HepG2 (cell line): ENCODE measurements around the gene ANO9. TPM values are rescaled to one million over a fixed set of nuclear protein-coding genes. Genes with fewer than 3 reads are reported as not detected.

ENCODE experiments used
- ATAC-seq: fragments of 200-7000 bp; cut with Tn5 transposase; 3 replicates; pipeline ENCODE4 v1.9.1; 2020; ENCODE audit warnings: mild to moderate bottlenecking, moderate library complexity
- BruUV-seq: library from RNA; stranded (reverse); fragments of 400-500 nt; replicated peaks from 2 replicates; lab custom pipeline; 2021; lab: Mats Ljungman, UMichigan
- CTCF ChIA-PET: fragments of 300-600 bp; formaldehyde crosslinking; extraction: SDS; loops from one replicate; lab custom pipeline; 2021; ENCODE audit warnings: low total read pairs, inconsistent platforms, low intra/inter-chr PET ratio; lab: Yijun Ruan, JAX
- POLR2A ChIA-PET: fragments of 350-600 bp; sonication (Branson Sonifier 250); formaldehyde crosslinking; loops from one replicate; lab custom pipeline; 2020; ENCODE audit warnings: antibody characterized with exemption, inconsistent platforms; lab: Yijun Ruan, JAX
- DNase-seq: peaks from one replicate; pipeline ENCODE4 v3.0.0-alpha.2; 2015; ENCODE audit warnings: low spot score
- FAIRE-seq: peaks from 3 replicates; lab custom pipeline; 2011; peaks lifted over from hg19 to GRCh38; lab: Jason Lieb, UNC
- H2AFZ ChIP-seq: one replicate; pipeline ENCODE4 v1.6.1; 2011; ENCODE audit warnings: low read length, inconsistent platforms
- H3K27ac ChIP-seq: fragments of 300-600 bp; 3 replicates; pipeline ENCODE4 v1.8.0; 2011; ENCODE audit warnings: mixed run types, mild to moderate bottlenecking, mixed read lengths, low read length, inconsistent platforms; ENCODE audit not compliant: insufficient read depth; ENCODE audit errors: extremely low read length
- H3K27me3 ChIP-seq, 2 experiments: fragments of 200-600 bp in 1 of 2; 2 replicates in 1 of 2; 3 replicates in 1 of 2; pipeline versions ENCODE4 v1.6.0 to v1.8.0; 2011; ENCODE audit warnings: low read length in 2 of 2, mild to moderate bottlenecking in 2 of 2, moderate library complexity in 2 of 2, inconsistent platforms in 1 of 2; ENCODE audit not compliant: insufficient read depth in 2 of 2, control insufficient read depth in 1 of 2
- H3K36me3 ChIP-seq, 2 experiments: fragments of 200-600 bp in 1 of 2; replicated peaks in 1 of 2; 2 replicates in 1 of 2; 3 replicates in 1 of 2; pipeline versions ENCODE4 v1.5.1 to v1.8.0; 2011; ENCODE audit warnings: low read length in 2 of 2, inconsistent platforms in 1 of 2; ENCODE audit not compliant: insufficient read depth in 2 of 2, control insufficient read depth in 1 of 2
- H3K4me1 ChIP-seq: 2 replicates; pipeline ENCODE4 v1.5.1; 2012; ENCODE audit warnings: low read length, inconsistent platforms; ENCODE audit not compliant: insufficient read depth
- H3K4me2 ChIP-seq: 2 replicates; pipeline ENCODE4 v1.6.0; 2011; ENCODE audit warnings: low read depth, low read length, inconsistent platforms
- H3K4me3 ChIP-seq, 3 experiments: fragments of 200-600 bp in 1 of 3; sonication (generic), shearing (Covaris generic) in 1 of 3; replicated peaks in 1 of 3; 2 replicates each; pipeline ENCODE4 v1.5.1; 2011 to 2016; ENCODE audit warnings: low read length in 3 of 3, inconsistent platforms in 2 of 3, low read depth in 2 of 3, mild to moderate bottlenecking in 2 of 3, control low read depth in 1 of 3, mixed read lengths in 1 of 3; ENCODE audit not compliant: insufficient read depth in 1 of 3
- H3K79me2 ChIP-seq: one replicate; pipeline ENCODE4 v1.6.1; 2011; ENCODE audit warnings: low read length, inconsistent platforms; ENCODE audit not compliant: insufficient read depth
- H3K9ac ChIP-seq: 2 replicates; pipeline ENCODE4 v1.6.0; 2011; ENCODE audit warnings: mild to moderate bottlenecking, low read depth, low read length, inconsistent platforms; ENCODE audit not compliant: insufficient read depth
- H3K9me3 ChIP-seq: 2 replicates; pipeline ENCODE4 v1.5.1; 2012; ENCODE audit warnings: mild to moderate bottlenecking, low read length
- H4K20me1 ChIP-seq: 2 replicates; pipeline ENCODE4 v1.6.0; 2011; ENCODE audit warnings: inconsistent platforms, mild to moderate bottlenecking, low read length, moderate library complexity; ENCODE audit not compliant: insufficient read depth
- GABPB1 ChIP-seq: IDR thresholded peaks from 2 replicates; pipeline ENCODE4 v1.6.1; 2016; ENCODE audit warnings: mild to moderate bottlenecking, missing genetic modification reagents, moderate library complexity, missing compliant biosample characterization
- GATAD1 ChIP-seq: IDR thresholded peaks from 2 replicates; pipeline ENCODE4 v1.6.1; 2016; ENCODE audit warnings: missing genetic modification reagents, missing compliant biosample characterization
- MEIS1 ChIP-seq: sonication (generic); formaldehyde crosslinking; IDR thresholded peaks from 2 replicates; pipeline ENCODE4 v1.9.0; 2021; ENCODE audit warnings: mild to moderate bottlenecking, missing genetic modification reagents, moderate library complexity, borderline replicate concordance
- NFYB ChIP-seq: sonication (generic); formaldehyde crosslinking; IDR thresholded peaks from 2 replicates; pipeline ENCODE4 v1.4.0; 2020; ENCODE audit warnings: missing genetic modification reagents
- NPAS2 ChIP-seq: sonication (generic); formaldehyde crosslinking; IDR thresholded peaks from 2 replicates; pipeline ENCODE4 v1.8.0; 2022; ENCODE audit warnings: mild to moderate bottlenecking, missing genetic modification reagents, borderline replicate concordance
- NRL ChIP-seq: sonication (generic); formaldehyde crosslinking; IDR thresholded peaks from 2 replicates; pipeline ENCODE4 v1.5.0; 2020; ENCODE audit warnings: missing genetic modification reagents, mild to moderate bottlenecking, moderate library complexity, borderline replicate concordance
- PHF8 ChIP-seq: sonication (generic); formaldehyde crosslinking; IDR thresholded peaks from 2 replicates; pipeline ENCODE4 v1.5.0; 2020; ENCODE audit warnings: missing genetic modification reagents
- POLR2A ChIP-seq, 2 experiments: IDR thresholded peaks; 2 replicates each; pipeline ENCODE4 v1.6.1; 2011; ENCODE audit warnings: low read depth in 2 of 2, low read length in 2 of 2, mild to moderate bottlenecking in 1 of 2, moderate library complexity in 1 of 2; ENCODE audit not compliant: insufficient read depth in 1 of 2
- SMAD9 ChIP-seq: sonication (generic); formaldehyde crosslinking; IDR thresholded peaks from 2 replicates; pipeline ENCODE4 v1.5.1; 2020; ENCODE audit warnings: mild to moderate bottlenecking, missing genetic modification reagents
- ZBTB7B ChIP-seq: sonication (generic); formaldehyde crosslinking; IDR thresholded peaks from 2 replicates; pipeline ENCODE4 v1.4.0; 2020; ENCODE audit warnings: missing genetic modification reagents
- ZNF263 ChIP-seq: sonication (generic); formaldehyde crosslinking; IDR thresholded peaks from 2 replicates; pipeline ENCODE4 v1.4.0; 2020; ENCODE audit warnings: missing genetic modification reagents
- ZNF292 ChIP-seq: sonication (generic); formaldehyde crosslinking; IDR thresholded peaks from 2 replicates; pipeline ENCODE4 v1.8.1; 2022; ENCODE audit warnings: mild to moderate bottlenecking, low read depth, missing genetic modification reagents, borderline replicate concordance
- ZNF333 ChIP-seq: sonication (generic); formaldehyde crosslinking; IDR thresholded peaks from 2 replicates; pipeline ENCODE4 v1.4.0; 2020; ENCODE audit warnings: mild to moderate bottlenecking, missing genetic modification reagents, borderline replicate concordance
- ZNF441 ChIP-seq: sonication (generic); formaldehyde crosslinking; IDR thresholded peaks from 2 replicates; pipeline ENCODE4 v1.7.0; 2021; ENCODE audit warnings: missing genetic modification reagents, borderline replicate concordance
- ZNF550 ChIP-seq: sonication (generic); formaldehyde crosslinking; IDR thresholded peaks from 2 replicates; pipeline ENCODE4 v1.4.0; 2020; ENCODE audit warnings: mild to moderate bottlenecking, missing genetic modification reagents, borderline replicate concordance
- ZNF672 ChIP-seq: sonication (generic); formaldehyde crosslinking; IDR thresholded peaks from 2 replicates; pipeline ENCODE4 v1.8.1; 2022; ENCODE audit warnings: missing genetic modification reagents
- ZNF83 ChIP-seq: sonication (generic); formaldehyde crosslinking; IDR thresholded peaks from 2 replicates; pipeline ENCODE4 v1.4.0; 2020; ENCODE audit warnings: missing genetic modification reagents, mild to moderate bottlenecking, borderline replicate concordance
- WGBS: methylation state at CpG from one replicate; pipeline ENCODE4 v1.1.6; 2017; ENCODE audit warnings: low lambda C conversion rate; 5-methylcytosine and 5-hydroxymethylcytosine counted together
- in situ Hi-C: cut with HindIII; loops from 2 replicates; pipeline ENCODE4 v1.10.0; 2017; ENCODE audit warnings: low pct_unique_long_range_greater_than_20kb; ENCODE audit not compliant: extremely low pct_ligation_motif_present
- intact Hi-C: fragments of 100-400 bp; cut with micrococcal nuclease; formaldehyde crosslinking; loops from one replicate; pipeline ENCODE4 v1.10.0; 2022; ENCODE audit not compliant: unreplicated experiment
- polyA plus RNA-seq, 8 experiments: library from polyadenylated mRNA; depleted of rRNA in 3 of 8; stranded (reverse) in 7 of 8; unstranded in 1 of 8; fragments of >200 nt; fragmentation: Illumina TruSeq in 4 of 8; extraction: Trizol in 4 of 8; gene quantifications; 2 replicates each; pipeline versions ENCODE4 v1.2.1 to v1.2.3, GENCODE V29; 2011 to 2016; ENCODE audit warnings: low read depth in 4 of 8, missing spikeins in 1 of 8, mixed read lengths in 1 of 8; ENCODE audit not compliant: insufficient read depth in 1 of 8
- total RNA-seq, 5 experiments: library from RNA; depleted of rRNA; stranded (reverse); fragments of >200 nt; fragmentation: Illumina TruSeq; extraction: Trizol; gene quantifications; 2 replicates each; pipeline ENCODE4 v1.2.3, GENCODE V29; 2016; ENCODE audit warnings: low read depth in 1 of 5
- TF ChIP-seq, protein P1 (sequence below): fragments of 450-650 bp; IDR thresholded peaks from 2 replicates; pipeline ENCODE4 v1.6.1; 2017
- TF ChIP-seq, protein P2 (sequence below): sonication (generic); formaldehyde crosslinking; IDR thresholded peaks from 2 replicates; pipeline ENCODE4 v1.4.0; 2020; ENCODE audit warnings: missing genetic modification reagents
- TF ChIP-seq, protein P3 (sequence below): sonication (generic); formaldehyde crosslinking; IDR thresholded peaks from 2 replicates; pipeline ENCODE4 v1.4.0; 2020; ENCODE audit warnings: missing genetic modification reagents

Gene ANO9
- total and polyA plus RNA-seq, 2 of the 13 experiments (the other 11 are each of a cell fraction or from before 2014, with no cell fraction given), result 8.9 to 14.3 TPM

DNA sequence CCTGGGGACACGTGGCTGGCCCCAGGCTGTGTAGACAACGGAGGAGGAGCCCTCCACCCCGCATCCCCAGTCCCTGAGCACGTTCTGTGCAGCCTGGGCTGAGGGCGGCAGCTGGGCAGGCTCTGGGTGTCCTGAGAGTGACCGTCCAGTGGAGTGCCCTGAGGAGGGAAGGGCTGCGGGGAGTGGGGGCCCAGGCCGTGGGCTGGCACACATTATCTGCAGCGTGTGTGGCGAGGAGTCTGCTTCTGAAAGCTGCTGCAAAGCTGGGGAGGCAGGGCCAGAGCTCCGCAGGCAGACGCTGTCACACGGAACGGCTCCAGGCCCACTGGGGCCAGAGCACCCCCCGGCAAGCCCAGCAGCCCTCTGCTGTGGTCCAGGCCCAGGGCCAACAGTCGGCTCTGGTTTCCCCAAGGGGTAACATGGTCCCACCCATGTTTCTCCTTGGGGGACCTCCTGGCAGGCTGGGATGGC, 835 bp upstream of the ANO9 start:
- WGBS, result 33% methylated on average over 12 of the region's 16 CpGs
- CTCF ChIA-PET, result no interaction called here
- FAIRE-seq (no peak), ATAC-seq (peak; percentile 40), DNase-seq (no peak)
- H3K27ac ChIP-seq, result no peak overlapping the region
- peak overlapping the region; percentile 46 for H3K9ac ChIP-seq
- no peaks in the 10 kb centered on the region for H3K36me3 ChIP-seq
- H3K27me3 ChIP-seq, result no peaks in the 10 kb centered on the region
- peak overlapping the region; percentile 42 to 65 (median 43); a peak in 5 of 6 replicates for H3K4me3 ChIP-seq
- H3K4me1 ChIP-seq, result peaks cover 63% of the 10 kb centered on the region
- in situ Hi-C loops (loop anchor here (5.0 kb wide), 1 partner anchor 35 kb away; no protein-coding TSS in a partner anchor), intact Hi-C loops (no loop called here)
- H2AFZ ChIP-seq, result no peak overlapping the region
- H3K9me3 ChIP-seq, result no peaks in the 10 kb centered on the region
- BruUV-seq, result no TSS peak
- H3K4me2 ChIP-seq, result peak overlapping the region; percentile 77
- no peaks in the 10 kb centered on the region for H3K79me2 ChIP-seq
- POLR2A ChIA-PET, result interaction anchor here (1.5 to 2.5 kb wide), 2 partner anchors 8 to 113 kb away, joined by 3 to 10 read pairs; partner anchors contain the start of gene PTDSS2
- no peaks in the 10 kb centered on the region for H4K20me1 ChIP-seq
- peak; percentile 24; the same call in 1 of the 2 replicates for TF ChIP-seq PHF8 (CRISPR knock-in tag)
- peak; percentile 67; the same call in 1 of the 2 replicates for TF ChIP-seq SMAD9
- TF ChIP-seq, protein P1, sequence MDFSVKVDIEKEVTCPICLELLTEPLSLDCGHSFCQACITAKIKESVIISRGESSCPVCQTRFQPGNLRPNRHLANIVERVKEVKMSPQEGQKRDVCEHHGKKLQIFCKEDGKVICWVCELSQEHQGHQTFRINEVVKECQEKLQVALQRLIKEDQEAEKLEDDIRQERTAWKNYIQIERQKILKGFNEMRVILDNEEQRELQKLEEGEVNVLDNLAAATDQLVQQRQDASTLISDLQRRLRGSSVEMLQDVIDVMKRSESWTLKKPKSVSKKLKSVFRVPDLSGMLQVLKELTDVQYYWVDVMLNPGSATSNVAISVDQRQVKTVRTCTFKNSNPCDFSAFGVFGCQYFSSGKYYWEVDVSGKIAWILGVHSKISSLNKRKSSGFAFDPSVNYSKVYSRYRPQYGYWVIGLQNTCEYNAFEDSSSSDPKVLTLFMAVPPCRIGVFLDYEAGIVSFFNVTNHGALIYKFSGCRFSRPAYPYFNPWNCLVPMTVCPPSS, result no peak
- TF ChIP-seq ZNF263 (CRISPR knock-in tag), result 0 out of 2 replicates have a peak, but pooled peaks have one; percentile 22
- no peak for TF ChIP-seq POLR2A (IDR thresholded peaks at IDR 0.05; ENCODE audit: insufficient read depth in 1 of 2, low read depth in 2 of 2, low read length in 2 of 2)
- TF ChIP-seq ZNF550 (CRISPR knock-in tag), result 0 out of 2 replicates have a peak, but pooled peaks have one; percentile 42
- TF ChIP-seq NRL, result peak; percentile 39; the same call in 1 of the 2 replicates
- TF ChIP-seq, protein P2, sequence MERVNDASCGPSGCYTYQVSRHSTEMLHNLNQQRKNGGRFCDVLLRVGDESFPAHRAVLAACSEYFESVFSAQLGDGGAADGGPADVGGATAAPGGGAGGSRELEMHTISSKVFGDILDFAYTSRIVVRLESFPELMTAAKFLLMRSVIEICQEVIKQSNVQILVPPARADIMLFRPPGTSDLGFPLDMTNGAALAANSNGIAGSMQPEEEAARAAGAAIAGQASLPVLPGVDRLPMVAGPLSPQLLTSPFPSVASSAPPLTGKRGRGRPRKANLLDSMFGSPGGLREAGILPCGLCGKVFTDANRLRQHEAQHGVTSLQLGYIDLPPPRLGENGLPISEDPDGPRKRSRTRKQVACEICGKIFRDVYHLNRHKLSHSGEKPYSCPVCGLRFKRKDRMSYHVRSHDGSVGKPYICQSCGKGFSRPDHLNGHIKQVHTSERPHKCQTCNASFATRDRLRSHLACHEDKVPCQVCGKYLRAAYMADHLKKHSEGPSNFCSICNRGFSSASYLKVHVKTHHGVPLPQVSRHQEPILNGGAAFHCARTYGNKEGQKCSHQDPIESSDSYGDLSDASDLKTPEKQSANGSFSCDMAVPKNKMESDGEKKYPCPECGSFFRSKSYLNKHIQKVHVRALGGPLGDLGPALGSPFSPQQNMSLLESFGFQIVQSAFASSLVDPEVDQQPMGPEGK, result 0 out of 2 replicates have a peak, but pooled peaks have one; percentile 43
- TF ChIP-seq GATAD1, result no peak
- TF ChIP-seq NFYB (CRISPR knock-in tag), result no peak
- TF ChIP-seq GABPB1 (CRISPR knock-in tag), result peak; percentile 15; the same call in 1 of the 2 replicates
- no peak for TF ChIP-seq MEIS1 (CRISPR knock-in tag)
- TF ChIP-seq NPAS2 (CRISPR knock-in tag), result no peak
- 0 out of 2 replicates have a peak, but pooled peaks have one; percentile 28 for TF ChIP-seq ZBTB7B (CRISPR knock-in tag)
- TF ChIP-seq ZNF292, result peak; percentile 46; the same call in 1 of the 2 replicates
- no peak for TF ChIP-seq ZNF672 (CRISPR knock-in tag)
- no peak for TF ChIP-seq ZNF333 (CRISPR knock-in tag)
- TF ChIP-seq, protein P3, sequence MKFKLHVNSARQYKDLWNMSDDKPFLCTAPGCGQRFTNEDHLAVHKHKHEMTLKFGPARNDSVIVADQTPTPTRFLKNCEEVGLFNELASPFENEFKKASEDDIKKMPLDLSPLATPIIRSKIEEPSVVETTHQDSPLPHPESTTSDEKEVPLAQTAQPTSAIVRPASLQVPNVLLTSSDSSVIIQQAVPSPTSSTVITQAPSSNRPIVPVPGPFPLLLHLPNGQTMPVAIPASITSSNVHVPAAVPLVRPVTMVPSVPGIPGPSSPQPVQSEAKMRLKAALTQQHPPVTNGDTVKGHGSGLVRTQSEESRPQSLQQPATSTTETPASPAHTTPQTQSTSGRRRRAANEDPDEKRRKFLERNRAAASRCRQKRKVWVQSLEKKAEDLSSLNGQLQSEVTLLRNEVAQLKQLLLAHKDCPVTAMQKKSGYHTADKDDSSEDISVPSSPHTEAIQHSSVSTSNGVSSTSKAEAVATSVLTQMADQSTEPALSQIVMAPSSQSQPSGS (CRISPR knock-in tag), result 0 out of 2 replicates have a peak, but pooled peaks have one; percentile 28
- TF ChIP-seq ZNF83 (CRISPR knock-in tag), result 0 out of 2 replicates have a peak, but pooled peaks have one; percentile 28
- TF ChIP-seq ZNF441 (CRISPR knock-in tag), result no peak
